H1 (cell line): ENCODE data around the gene RPS27A. TPM values are rescaled to one million over a fixed set of nuclear protein-coding genes. Genes with fewer than 3 reads are reported as not detected.

Experiments
- BCL11A ChIP-seq, 2 experiments: IDR thresholded peaks; one replicate each; pipeline ENCODE4 v1.6.1; 2011; ENCODE audit warnings: low read depth in 2 of 2, low read length in 2 of 2, mild to moderate bottlenecking in 2 of 2
- CHD7 ChIP-seq: fragments of 300-600 bp; sonication (generic); IDR thresholded peaks from 2 replicates; pipeline ENCODE4 v1.7.1; 2012; ENCODE audit warnings: low read length, moderate library complexity, mild to moderate bottlenecking, inconsistent platforms; ENCODE audit not compliant: insufficient replicate concordance
- CTCF ChIP-seq, 3 experiments: IDR thresholded peaks; 1 replicate in 2 of 3; 2 replicates in 1 of 3; pipeline versions ENCODE4 v1.5.1 to v1.6.1; 2011; ENCODE audit warnings: low read length in 3 of 3, mild to moderate bottlenecking in 3 of 3, inconsistent platforms in 2 of 3, low read depth in 1 of 3, moderate library complexity in 1 of 3; ENCODE audit not compliant: insufficient read depth in 1 of 3; ENCODE audit errors: control extremely low read depth in 1 of 3
- E2F6 ChIP-seq: IDR thresholded peaks from 2 replicates; pipeline ENCODE4 v1.6.1; 2012; ENCODE audit warnings: inconsistent platforms
- RFX5 ChIP-seq: IDR thresholded peaks from 2 replicates; pipeline ENCODE4 v1.6.1; 2011; ENCODE audit warnings: low read depth, low read length, improper control_type of control experiment, borderline replicate concordance
- SIN3A ChIP-seq, 2 experiments: IDR thresholded peaks in 1 of 2; conservative IDR thresholded peaks in 1 of 2; 2 replicates each; pipeline ENCODE4 v1.6.1; 2011 to 2012; ENCODE audit warnings: low read length in 2 of 2, improper control_type of control experiment in 1 of 2, low read depth in 1 of 2, mild to moderate bottlenecking in 1 of 2
- SP4 ChIP-seq: IDR thresholded peaks from 2 replicates; pipeline ENCODE4 v1.6.1; 2012; ENCODE audit warnings: low read length, inconsistent platforms
- ZNF274 ChIP-seq: IDR thresholded peaks from 2 replicates; pipeline ENCODE4 v1.7.0; 2012; ENCODE audit warnings: low read length, borderline replicate concordance; ENCODE audit errors: extremely low read depth
- polyA plus RNA-seq, 7 experiments: library from polyadenylated mRNA; depleted of rRNA in 3 of 7; stranded (reverse) in 5 of 7; unstranded in 2 of 7; fragments of >200 nt in 5 of 7; fragments of 200-250 nt in 2 of 7; gene quantifications; 1 replicate in 5 of 7; 2 replicates in 1 of 7; 4 replicates in 1 of 7; pipeline versions ENCODE4 v1.2.1 to v1.2.3, GENCODE V29; 2011 to 2013; ENCODE audit warnings: missing spikeins in 2 of 7, mixed read lengths in 2 of 7
- total RNA-seq: library from RNA; stranded (reverse); fragmentation: NEBNext Ultra II Directional; extraction: Animal tissue kit (Norgen Biotek cat#: 25700); gene quantifications from 2 replicates; pipeline ENCODE4 v1.2.1, GENCODE V29; 2021

The RPS27A gene
- total and polyA plus RNA-seq, 2 of the 8 experiments (the other 6 are each of a cell fraction or from before 2014, with no cell fraction given): 1,431 to 1,682 TPM

GRCh38 chr2:55204950-55205349, 27.5 kb upstream of the RPS27A start (continued):
- TF ChIP-seq CHD7 (no peak), CTCF (IDR thresholded peaks at IDR 0.05; ENCODE audit: control extremely low read depth in 1 of 3, insufficient read depth in 1 of 3, low read depth in 1 of 3, low read length in 3 of 3) (no peak), SIN3A (conservative IDR thresholded peaks at IDR 0.05 in 1 of 2, IDR thresholded peaks at IDR 0.05 in 1 of 2; ENCODE audit: low read depth in 1 of 2, low read length in 2 of 2) (no peak), RFX5 (no peak), E2F6 (no peak), SP4 (no peak), BCL11A (IDR thresholded peaks at IDR 0.05; ENCODE audit: low read depth in 2 of 2, low read length in 2 of 2) (no peak), ZNF274 (no peak)
